Nephron (organoid): ENCODE data around the gene C6orf141.
A peak's percentile ranks its signal among the peaks of the same experiment; 100 is the strongest.

Experiments used
- H3K27ac Mint-ChIP-seq, 3 experiments: 2 replicates each; pipeline ENCODE4 v1.8.0; 2020; ENCODE audit warnings: mixed read lengths in 3 of 3, mild to moderate bottlenecking in 2 of 3, moderate library complexity in 1 of 3
- H3K27me3 Mint-ChIP-seq: 2 replicates; pipeline ENCODE4 v1.8.0; 2021; ENCODE audit warnings: low read depth, mild to moderate bottlenecking, moderate library complexity, mixed read lengths
- H3K36me3 Mint-ChIP-seq: 2 replicates; pipeline ENCODE4 v1.8.0; 2020; ENCODE audit warnings: low read depth, mixed read lengths
- H3K4me1 Mint-ChIP-seq: 2 replicates; pipeline ENCODE4 v1.8.0; 2020; ENCODE audit warnings: mixed read lengths
- H3K4me3 Mint-ChIP-seq, 3 experiments: 2 replicates each; pipeline ENCODE4 v1.8.0; 2020; ENCODE audit warnings: mild to moderate bottlenecking in 3 of 3, mixed read lengths in 3 of 3, moderate library complexity in 2 of 3
- H3K9me3 Mint-ChIP-seq: 2 replicates; pipeline ENCODE4 v1.8.0; 2020; ENCODE audit warnings: mixed read lengths
- CTCF ChIP-seq, 3 experiments: fragments of 200-600 bp; sonication (generic); IDR thresholded peaks; one replicate each; pipeline ENCODE4 v1.5.0; 2021; ENCODE audit warnings: antibody characterized with exemption in 3 of 3; ENCODE audit not compliant: unreplicated experiment in 3 of 3

C6orf141 gene

GRCh38 chr6:49550492-49551077 is at the start of gene C6orf141:
Gene C6orf141, plus strand, starts transcription at chr6:49550668. Its CDS starts 125 bp downstream, at chr6:49550793.
- TF ChIP-seq CTCF (IDR thresholded peaks at IDR 0.05; ENCODE audit: unreplicated experiment in 3 of 3) = no peak
- H3K27me3 Mint-ChIP-seq = peaks cover 56% of the 10 kb centered on the region
- H3K9me3 Mint-ChIP-seq = no peaks in the 10 kb centered on the region
- no peak within 1 kb of the TSS for H3K27ac Mint-ChIP-seq
- H3K4me1 Mint-ChIP-seq = peaks cover 16% of the 10 kb centered on the region
- H3K36me3 Mint-ChIP-seq = no peaks in the 10 kb centered on the region
- peak within 1 kb of the TSS; percentile 72 to 84 (median 79) for H3K4me3 Mint-ChIP-seq

DNA sequence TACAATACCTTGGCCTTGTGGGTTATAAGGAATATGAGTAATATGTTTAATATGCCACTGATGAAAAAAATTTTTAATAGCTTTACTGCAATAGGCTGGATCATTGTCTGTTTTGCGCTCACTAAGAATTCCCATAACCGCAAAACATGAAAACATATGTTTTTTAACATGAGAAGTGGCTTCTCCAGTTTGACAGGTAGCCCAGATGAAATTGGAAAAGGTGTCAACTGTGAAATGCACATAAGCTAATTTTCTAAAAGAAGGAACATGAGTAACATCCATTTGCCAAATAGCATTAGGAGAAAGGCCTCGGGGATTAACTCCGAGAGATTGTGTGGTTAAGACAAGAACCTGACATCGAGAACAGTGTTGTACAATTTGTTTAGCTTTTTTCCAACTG is 45.8 kb upstream of the C6orf141 start:
- H3K4me1 Mint-ChIP-seq = no peaks in the 10 kb centered on the region
- H3K36me3 Mint-ChIP-seq = no peaks in the 10 kb centered on the region
- peaks cover 10% of the 10 kb centered on the region for H3K9me3 Mint-ChIP-seq
- H3K27ac Mint-ChIP-seq = no peak overlapping the region
- TF ChIP-seq CTCF (IDR thresholded peaks at IDR 0.05; ENCODE audit: unreplicated experiment in 3 of 3) = no peak
- no peak overlapping the region for H3K4me3 Mint-ChIP-seq
- H3K27me3 Mint-ChIP-seq = peaks cover 3% of the 10 kb centered on the region

DNA sequence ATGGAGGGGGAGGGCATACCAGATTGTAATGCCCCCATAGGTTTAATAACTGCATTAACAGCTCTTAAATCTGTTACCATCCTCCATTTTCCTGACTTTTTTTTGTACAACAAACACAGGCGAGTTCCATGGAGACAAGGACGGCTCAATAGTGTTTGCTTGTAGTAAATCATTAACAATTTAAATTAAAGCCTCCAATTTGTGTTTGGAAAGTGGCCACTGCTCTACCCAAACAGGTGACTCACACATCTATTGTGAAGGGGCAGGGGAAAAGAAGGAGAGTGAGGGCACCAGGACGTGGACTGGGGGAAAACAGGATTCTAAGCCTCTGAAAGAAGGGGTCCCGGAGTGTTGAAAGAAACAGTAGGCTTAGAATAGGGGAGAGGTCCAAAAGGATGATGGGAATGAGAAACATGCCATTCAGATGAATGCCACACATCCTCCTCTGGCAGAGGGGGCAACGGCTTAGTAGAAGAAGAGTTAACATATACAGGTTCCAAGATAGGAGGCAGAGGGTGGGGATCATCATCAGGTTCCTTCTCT is 43.8 kb upstream of the C6orf141 start:
- Mint-ChIP-seq H3K4me1 (no peaks in the 10 kb centered on the region), H3K9me3 (peaks cover 10% of the 10 kb centered on the region), H3K4me3 (no peak overlapping the region), H3K27ac (peak overlapping the region in 1 of 3 experiments; percentile 25), H3K36me3 (no peaks in the 10 kb centered on the region), H3K27me3 (peaks cover 3% of the 10 kb centered on the region)
- TF ChIP-seq CTCF (IDR thresholded peaks at IDR 0.05; ENCODE audit: unreplicated experiment in 3 of 3) = no peak

- Mint-ChIP-seq H3K4me1 (no peaks in the 10 kb centered on the region), H3K4me3 (no peak overlapping the region), H3K27ac (no peak overlapping the region), H3K9me3 (peaks cover 10% of the 10 kb centered on the region), H3K36me3 (no peaks in the 10 kb centered on the region), H3K27me3 (peaks cover 3% of the 10 kb centered on the region)
- no peak for TF ChIP-seq CTCF (IDR thresholded peaks at IDR 0.05; ENCODE audit: unreplicated experiment in 3 of 3)
These were observed 41.1 kb upstream of the C6orf141 start for GRCh38 chr6:49509342-49509741.

- Mint-ChIP-seq H3K27me3 (no peaks in the 10 kb centered on the region), H3K4me1 (no peaks in the 10 kb centered on the region), H3K27ac (peak overlapping the region in 1 of 3 experiments; percentile 26), H3K36me3 (no peaks in the 10 kb centered on the region), H3K9me3 (no peaks in the 10 kb centered on the region), H3K4me3 (no peak overlapping the region)
- TF ChIP-seq CTCF (IDR thresholded peaks at IDR 0.05; ENCODE audit: unreplicated experiment in 3 of 3) = no peak
These were observed 37.1 kb upstream of the C6orf141 start for GRCh38 chr6:49513153-49513989.
